DND-41 (cell line): ENCODE results near the gene NXN.

Source experiments
- EZH2 ChIP-seq: IDR thresholded peaks from 3 replicates; pipeline ENCODE4 v1.6.1; 2012; ENCODE audit warnings: borderline replicate concordance, low read depth, mild to moderate bottlenecking, moderate library complexity, low read length, inconsistent platforms; ENCODE audit not compliant: severe bottlenecking
- TF ChIP-seq, protein P1 (sequence below): IDR thresholded peaks from 2 replicates; pipeline ENCODE4 v1.5.1; 2012; ENCODE audit warnings: borderline replicate concordance, low read length, moderate library complexity, mild to moderate bottlenecking; ENCODE audit not compliant: poor library complexity, severe bottlenecking; ENCODE audit errors: extremely low read depth

DNA sequence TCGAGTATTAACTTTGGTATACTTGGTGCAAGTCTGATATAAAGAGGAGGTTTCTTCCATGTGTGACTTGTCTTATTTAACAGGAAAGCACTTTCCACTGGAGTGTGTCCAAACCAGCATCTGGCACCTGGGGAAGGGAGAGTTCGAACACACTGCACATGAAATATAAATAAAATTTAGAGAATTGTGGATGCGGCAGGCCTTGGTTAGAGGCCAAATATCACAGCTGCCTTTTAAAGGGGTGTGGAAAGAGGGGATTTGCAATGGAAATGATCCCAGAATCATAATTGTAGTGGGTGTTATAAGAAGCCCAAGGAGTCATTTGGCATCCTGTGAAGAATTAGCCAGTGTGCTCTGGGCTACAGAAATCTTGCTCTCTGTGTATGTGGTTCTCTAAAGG is 4.3 kb upstream of the NXN start:
- TF ChIP-seq, protein P1, sequence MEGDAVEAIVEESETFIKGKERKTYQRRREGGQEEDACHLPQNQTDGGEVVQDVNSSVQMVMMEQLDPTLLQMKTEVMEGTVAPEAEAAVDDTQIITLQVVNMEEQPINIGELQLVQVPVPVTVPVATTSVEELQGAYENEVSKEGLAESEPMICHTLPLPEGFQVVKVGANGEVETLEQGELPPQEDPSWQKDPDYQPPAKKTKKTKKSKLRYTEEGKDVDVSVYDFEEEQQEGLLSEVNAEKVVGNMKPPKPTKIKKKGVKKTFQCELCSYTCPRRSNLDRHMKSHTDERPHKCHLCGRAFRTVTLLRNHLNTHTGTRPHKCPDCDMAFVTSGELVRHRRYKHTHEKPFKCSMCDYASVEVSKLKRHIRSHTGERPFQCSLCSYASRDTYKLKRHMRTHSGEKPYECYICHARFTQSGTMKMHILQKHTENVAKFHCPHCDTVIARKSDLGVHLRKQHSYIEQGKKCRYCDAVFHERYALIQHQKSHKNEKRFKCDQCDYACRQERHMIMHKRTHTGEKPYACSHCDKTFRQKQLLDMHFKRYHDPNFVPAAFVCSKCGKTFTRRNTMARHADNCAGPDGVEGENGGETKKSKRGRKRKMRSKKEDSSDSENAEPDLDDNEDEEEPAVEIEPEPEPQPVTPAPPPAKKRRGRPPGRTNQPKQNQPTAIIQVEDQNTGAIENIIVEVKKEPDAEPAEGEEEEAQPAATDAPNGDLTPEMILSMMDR: no peak
- TF ChIP-seq EZH2: no peak
